Nephron progenitor cell (in vitro differentiated cells): ENCODE results near the gene NEK6.
A peak's percentile ranks its signal among the peaks of the same experiment; 100 is the strongest.

Source experiments
- DNase-seq: peaks from one replicate; pipeline ENCODE4 v3.0.0; 2021
- H3K27ac Mint-ChIP-seq: 2 replicates; pipeline ENCODE4 v1.8.0; 2021; ENCODE audit warnings: mild to moderate bottlenecking, moderate library complexity, mixed read lengths
- H3K27me3 Mint-ChIP-seq: 2 replicates; pipeline ENCODE4 v1.8.0; 2021; ENCODE audit warnings: mild to moderate bottlenecking, low read depth, mixed read lengths; ENCODE audit not compliant: poor library complexity
- H3K36me3 Mint-ChIP-seq: 2 replicates; pipeline ENCODE4 v1.8.0; 2021; ENCODE audit warnings: low read depth, mixed read lengths
- H3K4me1 Mint-ChIP-seq: 2 replicates; pipeline ENCODE4 v1.8.0; 2021; ENCODE audit warnings: mixed read lengths
- H3K4me3 Mint-ChIP-seq: 2 replicates; pipeline ENCODE4 v1.8.0; 2021; ENCODE audit warnings: mild to moderate bottlenecking, moderate library complexity, mixed read lengths
- H3K9me3 Mint-ChIP-seq: 2 replicates; pipeline ENCODE4 v1.8.0; 2021; ENCODE audit warnings: mild to moderate bottlenecking, moderate library complexity, mixed read lengths
- CTCF ChIP-seq: fragments of 200-600 bp; sonication (generic); IDR thresholded peaks from 2 replicates; pipeline ENCODE4 v1.5.0; 2021; ENCODE audit warnings: antibody characterized with exemption

Gene NEK6

GRCh38 chr9:124273427-124274160 lies 15.8 kb downstream of the NEK6 start:
- DNase-seq: no peak
- no peaks in the 10 kb centered on the region for H3K36me3 Mint-ChIP-seq
- peak overlapping the region; percentile 48 for H3K27ac Mint-ChIP-seq
- H3K4me3 Mint-ChIP-seq: no peak overlapping the region
- peaks cover 58% of the 10 kb centered on the region for H3K4me1 Mint-ChIP-seq
- H3K27me3 Mint-ChIP-seq: peaks cover 5% of the 10 kb centered on the region
- TF ChIP-seq CTCF: no peak
- no peaks in the 10 kb centered on the region for H3K9me3 Mint-ChIP-seq

DNA sequence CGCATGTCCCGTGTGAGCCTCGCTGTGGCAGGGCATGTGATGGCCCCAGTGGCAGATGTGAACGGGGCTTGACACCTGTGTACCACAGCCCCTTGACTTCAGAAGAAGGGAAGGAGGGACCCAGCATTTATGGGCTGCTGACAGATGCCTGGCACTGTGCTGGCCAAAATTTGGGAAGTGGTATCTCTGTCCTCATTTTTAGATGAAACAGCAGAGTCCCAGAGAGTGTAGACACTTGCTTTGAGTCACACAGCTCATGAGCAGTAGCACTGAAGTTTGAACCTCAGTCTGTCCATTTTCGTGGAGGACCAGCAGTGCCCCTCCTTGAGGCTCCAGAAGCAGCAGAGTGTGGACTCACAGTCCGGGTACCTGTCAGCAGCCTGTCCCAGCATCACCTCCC lies 16.5 kb downstream of the NEK6 start:
- H3K9me3 Mint-ChIP-seq: no peaks in the 10 kb centered on the region
- H3K27ac Mint-ChIP-seq: no peak overlapping the region
- H3K4me1 Mint-ChIP-seq: peaks cover 54% of the 10 kb centered on the region
- peaks cover 5% of the 10 kb centered on the region for H3K27me3 Mint-ChIP-seq
- H3K36me3 Mint-ChIP-seq: no peaks in the 10 kb centered on the region
- no peak for DNase-seq
- no peak for TF ChIP-seq CTCF
- H3K4me3 Mint-ChIP-seq: no peak overlapping the region

GRCh38 chr9:124274738-124275137 lies 17.0 kb downstream of the NEK6 start:
- Mint-ChIP-seq H3K9me3 (no peaks in the 10 kb centered on the region), H3K4me1 (peaks cover 50% of the 10 kb centered on the region), H3K4me3 (no peak overlapping the region), H3K36me3 (no peaks in the 10 kb centered on the region), H3K27me3 (peaks cover 5% of the 10 kb centered on the region), H3K27ac (no peak overlapping the region)
- DNase-seq: no peak
- TF ChIP-seq CTCF: no peak

- Mint-ChIP-seq H3K9me3 (peaks cover 5% of the 10 kb centered on the region), H3K4me3 (no peak overlapping the region), H3K36me3 (peaks cover 10% of the 10 kb centered on the region), H3K27ac (peak overlapping the region; percentile 87), H3K4me1 (peaks cover 47% of the 10 kb centered on the region), H3K27me3 (peaks cover 2% of the 10 kb centered on the region)
- no peak for TF ChIP-seq CTCF
- no peak for DNase-seq
Measured at GRCh38 chr9:124277420-124277819, 19.7 kb downstream of the NEK6 start.

DNA sequence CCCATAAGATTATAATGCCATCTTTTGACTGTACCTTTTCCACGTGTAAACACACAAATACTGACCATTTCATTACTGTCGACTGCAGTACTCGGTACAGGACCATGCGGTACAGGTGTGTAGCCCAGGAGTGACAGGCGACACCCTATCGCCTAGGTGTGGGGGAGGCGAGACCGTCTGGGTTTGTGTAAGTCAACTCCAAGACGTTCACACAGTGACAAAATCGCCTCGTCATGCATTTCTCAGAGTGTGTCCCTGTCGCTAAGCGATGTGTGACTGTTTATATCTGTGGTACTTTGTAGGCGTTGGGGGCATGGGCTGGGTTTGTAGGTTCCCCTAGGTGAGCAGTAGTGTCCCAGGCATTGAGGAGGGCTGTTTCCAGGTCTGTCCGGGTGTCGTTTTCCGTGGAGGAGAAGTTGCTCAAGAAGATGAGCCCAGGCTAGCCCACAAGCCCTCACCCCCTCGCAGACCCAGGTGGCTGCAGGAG lies 20.3 kb downstream of the NEK6 start:
- Mint-ChIP-seq H3K4me1 (peaks cover 47% of the 10 kb centered on the region), H3K4me3 (no peak overlapping the region), H3K9me3 (peaks cover 5% of the 10 kb centered on the region), H3K27me3 (peaks cover 2% of the 10 kb centered on the region), H3K36me3 (peaks cover 10% of the 10 kb centered on the region), H3K27ac (peak overlapping the region; percentile 87)
- no peak for DNase-seq
- no peak for TF ChIP-seq CTCF
